HepG2 (cell line): Measurements from ENCODE around the gene SLC17A5. TPM values are rescaled to one million over a fixed set of nuclear protein-coding genes. Genes with fewer than 3 reads are reported as not detected.

Experiments used
- BCL3 ChIP-seq: sonication (generic); formaldehyde crosslinking; IDR thresholded peaks from 2 replicates; pipeline ENCODE4 v1.5.1; 2020; ENCODE audit warnings: mild to moderate bottlenecking, missing genetic modification reagents, moderate library complexity
- CBX5 ChIP-seq: sonication (generic); formaldehyde crosslinking; IDR thresholded peaks from 2 replicates; pipeline ENCODE4 v1.4.0; 2020; ENCODE audit warnings: missing genetic modification reagents, borderline replicate concordance
- ELF1 ChIP-seq: sonication (generic); formaldehyde crosslinking; IDR thresholded peaks from 2 replicates; pipeline ENCODE4 v1.4.0; 2020; ENCODE audit warnings: missing genetic modification reagents
- GFI1 ChIP-seq: sonication (generic); formaldehyde crosslinking; IDR thresholded peaks from 2 replicates; pipeline ENCODE4 v1.5.0; 2020; ENCODE audit warnings: missing genetic modification reagents, mild to moderate bottlenecking, borderline replicate concordance
- IKZF4 ChIP-seq: sonication (generic); formaldehyde crosslinking; IDR thresholded peaks from 2 replicates; pipeline ENCODE4 v1.5.1; 2020; ENCODE audit warnings: borderline replicate concordance, mild to moderate bottlenecking, low read depth, missing genetic modification reagents; ENCODE audit errors: not compliant biosample characterization
- IRX3 ChIP-seq: sonication (generic); formaldehyde crosslinking; IDR thresholded peaks from 2 replicates; pipeline ENCODE4 v1.8.1; 2023; ENCODE audit warnings: mild to moderate bottlenecking, low read depth, missing genetic modification reagents, borderline replicate concordance
- KDM5B ChIP-seq: sonication (generic); formaldehyde crosslinking; IDR thresholded peaks from 2 replicates; pipeline ENCODE4 v1.4.0; 2020; ENCODE audit warnings: missing genetic modification reagents, mild to moderate bottlenecking, borderline replicate concordance
- MAZ ChIP-seq, 2 experiments: sonication (generic) in 1 of 2; formaldehyde crosslinking in 1 of 2; IDR thresholded peaks; 2 replicates each; pipeline versions ENCODE4 v1.5.0 to v1.6.1; 2012 to 2020; ENCODE audit warnings: low read depth in 2 of 2, mild to moderate bottlenecking in 2 of 2, borderline replicate concordance in 1 of 2, improper control_type of control experiment in 1 of 2, low read length in 1 of 2, missing genetic modification reagents in 1 of 2, moderate library complexity in 1 of 2
- SMAD3 ChIP-seq: sonication (generic); formaldehyde crosslinking; IDR thresholded peaks from 2 replicates; pipeline ENCODE4 v1.4.0; 2020; ENCODE audit warnings: missing genetic modification reagents
- STAT6 ChIP-seq: sonication (generic); formaldehyde crosslinking; IDR thresholded peaks from 2 replicates; pipeline ENCODE4 v1.4.0; 2020; ENCODE audit warnings: missing genetic modification reagents, mild to moderate bottlenecking, borderline replicate concordance
- U2AF1 ChIP-seq: fragments of 200-400 bp; formaldehyde crosslinking; optimal IDR thresholded peaks from 2 replicates; pipeline ENCODE3; 2017; ENCODE audit warnings: mild to moderate bottlenecking, low read depth, low read length
- ZBTB20 ChIP-seq: sonication (generic); formaldehyde crosslinking; IDR thresholded peaks from 2 replicates; pipeline ENCODE4 v1.8.1; 2023; ENCODE audit warnings: missing genetic modification reagents, low read depth, mild to moderate bottlenecking, borderline replicate concordance
- ZNF10 ChIP-seq: sonication (generic); formaldehyde crosslinking; IDR thresholded peaks from 2 replicates; pipeline ENCODE4 v1.4.0; 2020; ENCODE audit warnings: mild to moderate bottlenecking, low read depth, missing genetic modification reagents, borderline replicate concordance
- ZNF136 ChIP-seq: sonication (generic); formaldehyde crosslinking; IDR thresholded peaks from 2 replicates; pipeline ENCODE4 v1.8.1; 2022; ENCODE audit warnings: low read depth, mild to moderate bottlenecking, moderate library complexity, missing genetic modification reagents
- ZNF510 ChIP-seq: sonication (generic); formaldehyde crosslinking; IDR thresholded peaks from 2 replicates; pipeline ENCODE4 v1.4.0; 2020; ENCODE audit warnings: low read depth, mild to moderate bottlenecking, missing genetic modification reagents
- ZNF547 ChIP-seq: sonication (generic); formaldehyde crosslinking; IDR thresholded peaks from 2 replicates; pipeline ENCODE4 v1.5.1; 2020; ENCODE audit warnings: mild to moderate bottlenecking, missing genetic modification reagents
- ZNF687 ChIP-seq: sonication (generic); formaldehyde crosslinking; IDR thresholded peaks from 2 replicates; pipeline ENCODE4 v1.5.1; 2020; ENCODE audit warnings: mild to moderate bottlenecking, missing genetic modification reagents, moderate library complexity
- ZNF766 ChIP-seq: sonication (generic); formaldehyde crosslinking; IDR thresholded peaks from 2 replicates; pipeline ENCODE4 v1.5.0; 2020; ENCODE audit warnings: missing genetic modification reagents, borderline replicate concordance
- ZNF788 ChIP-seq: sonication (generic); formaldehyde crosslinking; IDR thresholded peaks from 2 replicates; pipeline ENCODE4 v1.5.0; 2020; ENCODE audit warnings: mild to moderate bottlenecking, missing genetic modification reagents, borderline replicate concordance
- polyA plus RNA-seq, 8 experiments: library from polyadenylated mRNA; depleted of rRNA in 3 of 8; stranded (reverse) in 7 of 8; unstranded in 1 of 8; fragments of >200 nt; fragmentation: Illumina TruSeq in 4 of 8; extraction: Trizol in 4 of 8; gene quantifications; 2 replicates each; pipeline versions ENCODE4 v1.2.1 to v1.2.3, GENCODE V29; 2011 to 2016; ENCODE audit warnings: low read depth in 4 of 8, missing spikeins in 1 of 8, mixed read lengths in 1 of 8; ENCODE audit not compliant: insufficient read depth in 1 of 8
- total RNA-seq, 5 experiments: library from RNA; depleted of rRNA; stranded (reverse); fragments of >200 nt; fragmentation: Illumina TruSeq; extraction: Trizol; gene quantifications; 2 replicates each; pipeline ENCODE4 v1.2.3, GENCODE V29; 2016; ENCODE audit warnings: low read depth in 1 of 5

Gene SLC17A5
- total and polyA plus RNA-seq, 2 of the 13 experiments (the other 11 are each of a cell fraction or from before 2014, with no cell fraction given), result 18.3 to 20.5 TPM

- TF ChIP-seq BCL3, result no peak
- TF ChIP-seq IKZF4 (CRISPR knock-in tag), result no peak
- TF ChIP-seq ZNF547 (CRISPR knock-in tag), result no peak
- no peak; the same call in 1 of the 2 replicates for TF ChIP-seq GFI1 (CRISPR knock-in tag)
- no peak for TF ChIP-seq ELF1 (CRISPR knock-in tag)
- TF ChIP-seq MAZ (IDR thresholded peaks at IDR 0.05; ENCODE audit: borderline replicate concordance, low read depth, low read length), result no peak
- peak; percentile 43; the same call in 1 of the 2 replicates for TF ChIP-seq MAZ (CRISPR knock-in tag; IDR thresholded peaks at IDR 0.05; ENCODE audit: low read depth)
- no peak for TF ChIP-seq IRX3 (CRISPR knock-in tag)
- TF ChIP-seq SMAD3 (CRISPR knock-in tag), result no peak
- TF ChIP-seq ZNF766, result 0 out of 2 replicates have a peak, but pooled peaks have one; percentile 50
- TF ChIP-seq KDM5B (CRISPR knock-in tag), result no peak; the same call in 1 of the 2 replicates
- no peak for TF ChIP-seq ZNF510 (CRISPR knock-in tag)
- TF ChIP-seq ZNF136 (CRISPR knock-in tag), result 0 out of 2 replicates have a peak, but pooled peaks have one; percentile 51
- peak; percentile 9; the same call in 1 of the 2 replicates for TF ChIP-seq ZNF788 (CRISPR knock-in tag)
- no peak for TF ChIP-seq ZBTB20 (CRISPR knock-in tag)
- TF ChIP-seq ZNF10, result no peak
- TF ChIP-seq ZNF687 (CRISPR knock-in tag), result peak; percentile 68
- TF ChIP-seq STAT6 (CRISPR knock-in tag), result 0 out of 2 replicates have a peak, but pooled peaks have one; percentile 12
- peak; percentile 50; the same call in 1 of the 2 replicates for TF ChIP-seq CBX5
- TF ChIP-seq U2AF1, result peak; percentile 56
Observed at GRCh38 chr6:73580247-73581149, 73.3 kb downstream of the SLC17A5 start (continued).
